ENCODE results near the gene DHX9. TPM values are rescaled to one million over a fixed set of nuclear protein-coding genes. Genes with fewer than 3 reads are reported as not detected.

Gene DHX9
- total and polyA plus RNA-seq, 8 donors: 29.0 to 196 (median 54.5) TPM

- intact Hi-C loops (cut with DNase I; ENCODE audit: low total_unique reads): no loop called here
- TF ChIP-seq POLR2AphosphoS5 (IDR thresholded peaks at IDR 0.05): no peak
- TF ChIP-seq CTCF (IDR thresholded peaks at IDR 0.05): no peak
- no peak for TF ChIP-seq EP300 (IDR thresholded peaks at IDR 0.05)
- no peak for TF ChIP-seq POLR2A (IDR thresholded peaks at IDR 0.05)
- no peaks in the 10 kb centered on the region for H3K4me1 ChIP-seq
- H3K36me3 ChIP-seq: no peaks in the 10 kb centered on the region
- no peak overlapping the region for H3K27ac ChIP-seq
- no peaks in the 10 kb centered on the region for H3K9me3 ChIP-seq
- no peaks in the 10 kb centered on the region for H3K27me3 ChIP-seq
- no peak for DNase-seq
- 74 to 86% (median 85%) methylated on average over 1 of the region's 1 CpG for WGBS, 5 donors
- no peak overlapping the region for H3K4me3 ChIP-seq
These were observed 86.5 kb downstream of the DHX9 start for GRCh38 chr1:182925661-182926060.

GRCh38 chr1:182927693-182928433 lies 88.7 kb downstream of the DHX9 start:
- TF ChIP-seq EP300 (IDR thresholded peaks at IDR 0.05): no peak
- no peak for TF ChIP-seq CTCF (IDR thresholded peaks at IDR 0.05)
- no peak for TF ChIP-seq POLR2AphosphoS5 (IDR thresholded peaks at IDR 0.05)
- no peak for TF ChIP-seq POLR2A (IDR thresholded peaks at IDR 0.05)
- Histone ChIP-seq H3K27ac (no peak overlapping the region), H3K36me3 (no peaks in the 10 kb centered on the region), H3K4me1 (no peaks in the 10 kb centered on the region), H3K27me3 (no peaks in the 10 kb centered on the region), H3K9me3 (peaks cover 0 to under 1% (median 0%) of the 10 kb centered on the region in 4 donors), H3K4me3 (no peak overlapping the region)
- intact Hi-C loops (cut with DNase I; ENCODE audit: low total_unique reads): no loop called here
- 81 to 100% (median 85%) methylated on average over 1 of the region's 1 CpG for WGBS, 5 donors
- DNase-seq: no peak

GRCh38 chr1:182930985-182931384 lies 91.8 kb downstream of the DHX9 start:
- no peak for TF ChIP-seq CTCF (IDR thresholded peaks at IDR 0.05)
- TF ChIP-seq POLR2A (IDR thresholded peaks at IDR 0.05): no peak
- no peak for TF ChIP-seq POLR2AphosphoS5 (IDR thresholded peaks at IDR 0.05)
- TF ChIP-seq EP300 (IDR thresholded peaks at IDR 0.05): no peak
- Histone ChIP-seq H3K4me3 (no peak overlapping the region), H3K27ac (no peak overlapping the region), H3K9me3 (peaks cover 0 to 12% (median 3%) of the 10 kb centered on the region in 4 donors), H3K4me1 (no peaks in the 10 kb centered on the region), H3K27me3 (no peaks in the 10 kb centered on the region), H3K36me3 (no peaks in the 10 kb centered on the region)
- intact Hi-C loops (cut with DNase I; ENCODE audit: low total_unique reads): no loop called here
- WGBS, 5 donors: 66 to 91% (median 76%) methylated on average over 1 of the region's 1 CpG
- DNase-seq: no peak

- H3K27ac ChIP-seq: no peak overlapping the region
- H3K4me1 ChIP-seq: no peaks in the 10 kb centered on the region
- intact Hi-C loops (cut with DNase I; ENCODE audit: low total_unique reads): no loop called here
- H3K36me3 ChIP-seq: no peaks in the 10 kb centered on the region
- H3K27me3 ChIP-seq: peaks cover 0 to 1% (median 0%) of the 10 kb centered on the region in 3 donors
- no peak for TF ChIP-seq EP300 (IDR thresholded peaks at IDR 0.05)
- no peak for TF ChIP-seq CTCF (IDR thresholded peaks at IDR 0.05)
- no peak for TF ChIP-seq POLR2A (IDR thresholded peaks at IDR 0.05)
- TF ChIP-seq POLR2AphosphoS5 (IDR thresholded peaks at IDR 0.05): no peak
- peaks cover 0 to 15% (median 3%) of the 10 kb centered on the region in 4 donors for H3K9me3 ChIP-seq
- no peak overlapping the region for H3K4me3 ChIP-seq
- no peak for DNase-seq
These were observed 96.6 kb downstream of the DHX9 start for GRCh38 chr1:182935716-182936115.

Other genes starting within 250 kb of the DHX9 start
- gene RGS16, start 235.0 kb upstream of the DHX9 start, total RNA-seq: 10 to 100 TPM in 1 of 5 donors, 1 to 10 TPM in 2, under 1 TPM in 1, not detected in 1; 0.58 to 29.0 (median 3.2) TPM
- gene RGS16, start 235.0 kb upstream of the DHX9 start, polyA plus RNA-seq: 1 to 10 TPM; 1.3 to 2.1 (median 1.9) TPM
- not detected for gene RGS8, start 154.8 kb upstream of the DHX9 start, total RNA-seq
- not detected for gene RGS8, start 154.8 kb upstream of the DHX9 start, polyA plus RNA-seq
- 10 to 100 TPM in 1 of 5 donors, 1 to 10 TPM in 3, under 1 TPM in 1; 0.45 to 48.5 (median 5.5) TPM for gene NPL, start 49.6 kb upstream of the DHX9 start, total RNA-seq
- 10 to 100 TPM in 1 of 3 donors, 1 to 10 TPM in 2; 5.5 to 16.3 (median 6.5) TPM for gene NPL, start 49.6 kb upstream of the DHX9 start, polyA plus RNA-seq
- not detected for gene SHCBP1L, start 113.8 kb downstream of the DHX9 start, total RNA-seq
- gene SHCBP1L, start 113.8 kb downstream of the DHX9 start, polyA plus RNA-seq: not detected
- 100 to 1,000 TPM; 110 to 355 (median 208) TPM for gene LAMC1, start 184.1 kb downstream of the DHX9 start, total RNA-seq
- gene LAMC1, start 184.1 kb downstream of the DHX9 start, polyA plus RNA-seq: 10 to 100 TPM; 11.7 to 16.4 (median 12.5) TPM